HG02870 (cell line): ENCODE measurements around the gene TRMT2A.
A peak's percentile ranks its signal among the peaks of the same experiment; 100 is the strongest.

Source experiments
- ATAC-seq: cut with Tn5 transposase; IDR thresholded peaks from one replicate; pipeline ENCODE4 v1.9.1; 2021; ENCODE audit warnings: mild to moderate bottlenecking, moderate library complexity; ENCODE audit not compliant: unreplicated experiment

Gene TRMT2A

DNA sequence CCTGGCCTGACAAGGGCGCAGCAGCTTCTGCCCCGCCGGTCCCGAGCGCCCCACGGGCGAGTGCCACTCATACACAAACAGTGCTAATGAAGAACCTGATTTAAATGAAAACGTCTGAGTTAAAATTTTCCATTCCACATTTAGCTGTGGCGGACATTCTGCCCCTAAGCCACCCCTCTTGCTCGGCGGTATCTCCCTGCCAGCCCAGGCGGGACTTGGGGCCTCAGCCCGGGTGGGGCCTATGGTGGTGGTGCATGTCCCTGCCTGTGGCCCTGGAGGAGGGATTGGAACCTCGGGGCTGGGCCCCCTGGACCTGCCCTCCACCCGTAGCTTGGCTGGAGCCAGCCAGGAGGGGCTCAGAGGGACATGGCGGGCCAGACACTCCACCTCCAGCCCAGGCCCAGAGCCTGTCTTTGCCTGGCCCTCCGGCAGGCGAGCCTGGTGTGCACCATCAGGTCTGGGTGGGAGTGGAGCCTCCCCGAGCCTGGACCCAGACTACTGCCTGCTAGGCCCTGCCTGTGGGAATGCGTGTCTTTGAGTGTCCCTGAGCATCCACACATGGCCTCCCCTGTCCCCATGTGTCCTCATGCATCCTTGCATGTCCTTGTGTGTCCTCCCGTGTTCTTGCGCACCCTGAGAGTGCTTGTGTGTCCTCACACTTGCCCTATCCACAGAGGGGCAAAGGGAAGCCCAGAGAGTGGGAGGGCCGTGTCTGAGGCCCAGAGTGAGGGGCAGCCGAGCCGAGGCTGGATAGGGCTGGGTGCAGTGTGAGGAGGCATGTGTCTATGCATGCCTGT is 19.0 kb upstream of the TRMT2A start:
- no peak for ATAC-seq

DNA sequence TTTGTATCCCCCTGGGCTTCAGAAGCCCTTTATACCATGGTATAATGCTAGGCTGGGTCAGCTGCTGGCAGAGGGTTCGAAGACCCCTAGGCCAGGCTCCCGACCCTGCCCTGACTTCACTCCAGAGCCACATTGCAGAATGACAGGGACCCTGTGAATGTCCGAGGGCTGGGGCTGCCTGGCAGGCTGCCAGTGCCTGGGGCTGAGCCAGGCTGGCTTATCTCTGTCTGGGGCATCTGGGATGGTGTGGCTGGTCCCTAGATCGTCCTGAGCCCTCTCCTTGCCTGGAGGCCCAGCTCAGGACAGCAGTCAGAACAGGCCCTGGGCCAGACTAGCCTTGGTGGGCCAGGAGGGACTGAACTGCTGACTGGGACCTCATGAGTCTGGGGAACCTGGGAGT is 18.2 kb upstream of the TRMT2A start:
- ATAC-seq, result no peak

DNA sequence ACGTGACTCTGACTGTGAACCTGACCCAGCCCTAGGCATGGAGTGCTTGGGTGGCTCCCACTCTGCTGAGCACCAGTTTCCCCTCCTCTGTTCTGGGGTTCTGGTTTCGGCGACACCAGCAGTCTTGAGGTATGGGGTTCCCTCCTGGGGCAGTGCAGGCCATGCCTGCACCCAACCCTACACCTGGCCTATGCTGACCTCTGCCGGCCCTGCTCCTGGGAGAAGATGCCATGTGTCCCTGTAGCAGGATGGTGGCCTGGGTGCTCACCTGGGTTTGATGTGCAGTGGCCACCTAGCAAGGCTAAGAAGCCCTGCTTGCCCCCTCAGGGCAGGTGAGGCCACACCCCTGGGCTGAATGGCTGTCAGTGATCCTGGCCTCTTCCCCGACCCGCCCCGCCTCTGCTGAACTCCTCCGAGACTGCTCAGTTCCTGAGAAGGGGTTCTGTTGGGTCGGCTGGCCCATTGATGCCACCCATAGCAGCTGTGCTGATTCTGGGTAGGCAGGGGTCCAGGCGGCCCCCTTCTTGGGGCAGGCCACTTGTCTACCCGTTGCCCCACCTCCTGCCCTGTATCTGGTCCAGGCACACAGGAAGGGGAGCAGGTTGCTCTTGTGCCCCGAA is 17.0 kb upstream of the TRMT2A start:
- no peak for ATAC-seq

DNA sequence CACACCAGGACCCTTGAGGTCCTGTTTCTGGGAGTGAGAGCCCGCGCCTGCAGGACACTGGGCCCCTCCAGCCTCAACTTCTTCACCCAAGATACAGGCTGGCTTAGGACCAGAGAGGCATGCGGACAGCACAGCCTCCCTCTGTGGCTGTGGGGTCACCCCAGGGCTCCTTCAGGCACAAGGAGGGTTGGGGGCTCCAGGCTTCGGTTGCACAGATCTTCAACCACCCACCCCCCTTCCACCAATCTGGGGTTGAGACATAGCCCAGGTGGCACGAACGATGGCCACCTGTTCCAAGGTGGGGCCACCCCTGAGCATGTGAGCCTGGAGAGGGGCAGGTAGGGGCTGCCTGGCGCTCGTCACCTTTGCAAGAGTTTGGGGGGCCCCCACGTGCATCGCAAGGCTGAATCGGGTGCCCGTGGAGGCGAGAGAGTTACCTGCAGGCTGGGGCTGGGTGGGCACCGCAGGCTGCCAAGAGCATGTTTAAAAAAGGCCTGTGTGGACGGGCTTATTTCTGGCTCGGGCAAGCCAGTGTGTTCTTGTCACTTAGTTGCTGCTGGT is 15.7 kb upstream of the TRMT2A start:
- no peak for ATAC-seq

DNA sequence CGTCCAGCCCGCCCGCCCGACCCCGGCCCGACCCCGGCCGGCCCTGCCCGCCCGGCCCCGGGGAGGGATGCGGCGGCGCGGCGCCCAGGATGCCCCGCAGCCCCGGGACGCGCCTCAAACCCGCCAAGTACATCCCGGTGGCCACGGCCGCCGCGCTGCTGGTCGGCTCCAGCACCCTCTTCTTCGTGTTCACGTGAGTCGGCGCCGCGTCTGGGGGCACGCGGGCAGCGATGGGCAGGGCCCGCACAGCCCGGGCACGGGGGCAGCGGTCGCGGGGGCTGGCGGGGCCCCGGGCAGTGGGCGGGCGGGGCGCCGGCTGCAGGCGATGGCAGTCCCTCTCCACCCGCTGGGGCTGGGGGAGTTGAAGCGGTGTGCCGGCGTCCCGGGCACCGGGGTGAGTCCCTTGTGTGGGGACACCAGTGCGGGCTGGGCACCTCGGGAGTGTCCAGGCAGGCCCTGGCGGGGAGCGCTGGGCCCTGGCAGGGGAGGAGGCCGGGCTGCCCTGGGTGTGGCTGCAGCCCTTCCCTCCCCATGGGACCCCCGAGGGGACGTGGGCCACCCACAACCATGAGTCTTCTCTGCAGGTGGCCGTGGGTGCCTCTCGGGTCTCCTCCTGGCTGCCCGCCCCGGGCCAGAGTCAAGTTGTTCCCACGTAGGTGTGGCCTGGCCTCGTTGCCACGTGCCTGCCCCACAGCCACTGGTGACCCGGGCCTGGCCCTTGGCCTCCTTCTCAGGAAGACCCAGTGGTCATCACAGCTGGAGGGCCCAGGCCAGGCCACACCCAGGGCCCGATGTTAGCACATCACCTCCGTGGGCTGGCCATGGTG is 15.0 kb upstream of the TRMT2A start:
- ATAC-seq, result no peak

DNA sequence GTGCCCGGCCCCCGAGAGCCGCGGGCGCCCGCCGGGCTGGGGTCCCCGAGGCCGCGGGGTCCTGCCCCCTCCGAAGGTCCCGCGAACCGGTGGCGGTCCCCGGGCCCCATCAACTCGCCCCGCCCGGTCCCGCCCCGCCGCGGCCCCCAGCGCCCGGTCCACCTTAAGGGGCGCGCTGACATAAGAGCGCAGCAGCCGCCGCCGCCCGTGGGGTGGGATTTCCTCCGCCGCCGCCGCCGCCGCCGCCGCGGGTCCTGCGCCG is 14.5 kb upstream of the TRMT2A start, which contains the start of gene ZDHHC8:
TSS of gene ZDHHC8 (plus strand) at position 208 of the 262 bp plus-strand sequence. CDS start 144 bp downstream, outside the sequence.
- ATAC-seq, result peak; percentile 43

DNA sequence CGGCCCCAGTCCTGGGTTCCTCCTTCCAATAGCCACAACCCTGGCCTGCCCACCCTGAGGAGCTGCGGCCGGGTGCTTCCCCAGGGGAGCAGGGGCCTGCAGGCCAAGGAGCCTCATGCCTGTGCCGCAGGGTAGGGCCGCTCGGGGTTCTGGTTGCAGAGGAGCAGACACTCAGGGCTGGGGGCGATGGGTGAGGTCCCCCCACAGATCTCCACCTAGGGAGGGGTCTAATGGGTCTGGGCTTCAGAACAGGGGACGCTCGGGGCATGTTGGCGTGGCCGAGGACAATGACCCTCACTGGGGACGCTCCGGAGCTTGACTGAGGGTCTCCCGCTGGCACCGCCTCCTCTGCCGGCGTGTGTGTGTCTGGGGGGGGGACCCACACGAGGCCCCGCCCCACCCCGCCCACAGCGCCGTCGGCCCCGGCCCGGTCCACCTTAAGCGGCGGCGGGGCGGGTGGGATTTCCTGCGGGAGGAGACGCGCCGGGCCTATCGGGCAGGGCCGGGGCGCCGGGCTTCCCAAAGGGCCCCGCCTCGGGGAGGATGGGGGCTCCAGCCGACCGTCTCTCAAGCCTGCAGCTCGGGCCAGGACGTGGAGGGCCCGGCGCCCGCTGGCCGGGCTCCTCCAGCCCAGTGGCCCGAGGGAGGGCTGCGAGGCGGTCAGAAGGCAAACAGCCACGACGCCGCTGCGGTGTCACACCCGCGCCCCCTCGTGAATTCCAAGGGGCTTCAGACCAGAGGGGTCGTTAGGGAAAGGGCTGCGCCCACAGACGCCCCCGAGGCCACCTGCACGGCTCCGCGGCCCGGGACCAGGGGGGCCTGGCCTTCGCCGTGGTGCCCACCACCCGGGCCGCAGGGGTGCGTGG is 13.9 kb upstream of the TRMT2A start:
- ATAC-seq, result peak; percentile 56

DNA sequence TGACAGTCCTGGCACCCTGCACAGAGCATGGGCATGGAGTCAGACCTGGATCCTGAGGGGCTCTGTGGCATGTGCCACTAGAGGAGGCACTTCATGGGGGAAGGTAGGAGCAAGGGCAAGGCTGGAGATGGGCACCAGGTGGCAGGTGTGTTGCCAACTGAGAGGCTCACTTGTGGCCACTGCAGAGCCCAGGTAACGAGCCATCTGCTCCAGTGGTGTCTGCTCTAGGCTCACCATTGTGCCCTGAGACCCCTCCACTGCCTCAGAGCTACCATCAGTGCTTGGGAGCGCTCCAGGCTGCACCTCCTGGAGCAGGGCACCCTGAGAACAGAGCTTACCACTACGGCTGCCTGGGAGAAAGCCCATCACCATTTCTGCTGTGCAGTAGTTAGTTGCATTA is 13.3 kb upstream of the TRMT2A start:
- ATAC-seq, result no peak

DNA sequence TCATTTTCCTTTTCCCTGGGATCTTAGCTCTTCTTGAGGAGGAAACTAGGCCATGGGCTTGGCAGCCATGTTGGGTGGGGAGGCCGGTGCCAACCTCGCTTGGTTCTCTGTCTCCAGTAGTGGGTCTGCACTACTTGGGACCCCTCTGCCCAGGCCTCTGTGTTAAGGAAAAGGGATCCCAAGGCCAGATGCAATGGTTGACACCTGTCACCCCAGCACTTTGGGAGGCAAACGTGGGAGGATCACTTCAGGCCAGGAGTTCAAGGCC is 12.7 kb upstream of the TRMT2A start:
- no peak for ATAC-seq

DNA sequence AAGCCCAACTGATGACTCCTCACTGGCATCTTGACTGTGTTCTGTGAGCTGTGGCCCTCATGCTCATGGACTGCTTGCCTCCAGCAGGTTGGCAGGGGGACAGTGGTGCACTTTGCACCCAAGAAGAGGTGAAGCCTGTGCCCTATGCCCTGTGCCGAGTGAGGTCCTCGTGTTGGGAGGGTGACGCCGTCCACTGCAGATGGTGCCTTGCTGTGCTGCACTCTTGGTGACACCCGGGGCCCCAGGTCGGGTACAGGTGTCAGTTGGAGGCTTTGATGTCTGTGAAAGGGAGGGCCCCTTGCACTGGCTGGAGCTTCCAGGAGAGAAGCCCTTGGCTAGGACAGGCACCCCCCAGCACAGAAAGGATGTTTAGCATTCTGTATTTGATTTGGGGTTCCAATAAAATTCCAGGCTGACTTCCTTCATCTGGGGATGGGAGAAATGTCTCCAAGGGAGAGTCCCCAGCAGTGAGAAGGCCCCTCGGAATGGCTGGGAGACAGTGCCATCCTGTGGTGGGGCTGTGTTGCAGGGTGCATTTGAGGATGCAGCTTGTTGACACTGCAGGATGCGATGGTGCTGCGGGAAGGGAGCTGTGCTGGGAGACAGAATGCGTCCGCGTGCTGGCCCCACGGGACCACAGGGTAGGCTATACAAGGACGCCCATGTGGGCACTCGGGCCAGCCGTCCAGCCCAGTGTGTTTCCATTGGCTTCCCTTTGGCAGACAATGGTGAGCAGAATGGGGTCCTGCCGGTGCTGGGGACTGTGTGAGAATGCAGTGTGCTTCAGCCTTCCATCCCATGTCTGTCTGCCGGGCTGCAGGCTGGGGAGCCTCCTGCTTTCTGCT is 12.1 kb upstream of the TRMT2A start:
- ATAC-seq, result no peak

DNA sequence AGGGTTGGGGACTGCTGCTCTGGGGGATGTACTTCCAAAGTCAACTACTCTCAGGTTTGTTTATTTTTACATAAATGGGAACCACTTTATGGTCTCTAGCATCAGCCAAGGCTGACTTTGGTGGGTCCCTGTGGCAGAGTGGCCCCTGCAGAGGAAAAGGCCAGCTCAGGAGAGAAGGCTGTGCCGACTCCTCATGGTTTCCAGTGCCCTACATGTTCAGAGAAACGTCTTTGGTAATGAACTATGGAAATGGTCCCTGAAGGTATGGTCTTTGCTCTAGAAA is 11.5 kb upstream of the TRMT2A start:
- no peak for ATAC-seq

DNA sequence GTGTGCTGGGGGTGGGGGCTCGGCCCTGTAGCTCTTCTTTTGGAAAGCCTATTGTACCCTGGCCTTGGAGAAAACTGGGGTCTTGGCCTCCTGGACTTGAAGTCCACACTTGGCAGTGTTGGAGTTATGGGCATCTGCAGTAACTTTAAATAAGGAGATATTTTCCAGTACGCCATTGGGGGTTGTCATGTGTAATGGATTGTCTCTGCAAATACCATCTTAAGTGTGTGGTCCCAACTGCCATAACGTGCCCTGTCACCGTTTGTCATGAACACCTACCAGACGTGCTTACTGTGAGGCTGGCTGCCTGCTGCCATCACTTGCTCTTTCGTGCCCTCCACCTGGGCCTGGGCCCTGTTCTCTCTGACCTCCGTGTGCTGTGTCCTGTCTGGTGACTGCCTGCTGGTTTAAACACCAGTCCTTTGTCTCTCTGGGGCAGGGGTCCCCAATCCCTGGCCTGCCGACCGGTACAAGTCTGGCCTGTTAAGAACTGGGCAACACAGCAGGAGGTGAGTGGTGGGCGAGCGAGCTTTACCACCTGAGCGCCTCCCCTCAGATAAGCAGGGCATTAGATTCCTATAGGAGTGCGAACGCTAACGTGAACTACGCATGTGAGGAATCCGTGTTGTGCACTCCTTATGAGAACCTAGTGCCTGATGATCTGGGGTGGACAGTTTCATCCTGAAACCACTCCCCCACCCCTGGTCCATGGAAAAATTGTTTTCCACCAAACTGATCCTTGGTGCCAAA is 11.0 kb upstream of the TRMT2A start:
- no peak for ATAC-seq

DNA sequence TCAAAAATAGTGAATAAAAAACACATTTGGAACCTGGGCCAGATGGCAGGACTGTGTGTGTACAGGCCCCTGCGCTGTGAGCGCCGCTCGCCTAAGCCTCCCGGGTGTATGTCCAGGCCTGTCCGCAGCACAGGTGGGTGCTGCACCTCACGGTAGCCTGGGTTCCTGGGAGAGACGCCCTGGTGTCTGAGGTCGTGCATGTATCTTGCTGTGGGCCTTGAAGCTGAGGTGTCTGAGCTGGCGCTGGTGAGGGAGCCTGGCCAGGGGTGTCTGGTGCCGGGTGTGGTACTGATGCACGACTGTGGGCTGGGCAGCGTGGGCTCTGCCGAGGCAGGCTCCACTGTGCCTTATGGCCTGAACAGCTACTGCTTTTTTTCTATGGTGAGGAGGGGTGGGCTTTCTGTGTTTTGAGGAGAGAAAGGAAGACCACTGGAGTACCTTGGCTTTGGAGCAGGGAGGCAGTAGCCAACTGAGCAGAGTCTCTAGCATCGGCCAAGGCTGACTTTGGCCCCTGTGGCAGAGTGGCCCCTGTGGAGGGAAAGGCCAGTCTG is 10.4 kb upstream of the TRMT2A start:
- ATAC-seq, result no peak

DNA sequence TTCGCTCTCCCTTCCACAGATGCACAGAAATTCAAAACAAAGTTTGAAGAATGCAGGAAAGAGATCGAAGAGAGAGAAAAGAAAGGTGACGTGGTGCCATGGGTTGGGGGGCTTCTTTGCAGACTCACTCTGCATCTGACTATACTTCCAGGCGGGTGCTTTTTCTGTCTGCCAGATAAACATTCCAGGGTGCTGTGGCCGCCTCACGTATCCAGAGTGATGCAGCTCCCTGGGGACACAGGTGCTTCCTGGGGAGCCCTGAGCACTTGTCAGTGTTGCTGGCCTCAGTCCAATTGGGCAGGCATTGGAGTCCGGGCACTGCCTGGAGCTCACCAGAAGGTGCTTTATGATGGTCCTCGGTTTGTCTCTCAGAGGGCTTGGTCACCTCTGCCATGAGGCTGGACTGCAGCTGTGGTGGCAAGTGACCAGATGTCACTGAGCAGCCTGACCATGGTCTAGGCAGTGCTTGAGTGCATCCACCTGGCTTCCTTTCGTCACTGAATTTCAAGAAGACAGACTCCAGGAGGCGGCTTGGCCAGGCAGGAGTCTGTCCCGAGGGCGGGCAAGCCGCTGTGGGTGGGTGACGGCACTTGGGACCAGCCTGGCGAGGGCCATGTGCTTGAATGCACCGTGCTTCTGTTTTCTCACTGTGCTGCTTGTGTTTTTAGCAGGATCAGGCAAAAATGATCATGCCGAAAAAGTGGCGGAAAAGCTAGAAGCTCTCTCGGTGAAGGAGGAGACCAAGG is 9.4 kb upstream of the TRMT2A start:
- no peak for ATAC-seq

DNA sequence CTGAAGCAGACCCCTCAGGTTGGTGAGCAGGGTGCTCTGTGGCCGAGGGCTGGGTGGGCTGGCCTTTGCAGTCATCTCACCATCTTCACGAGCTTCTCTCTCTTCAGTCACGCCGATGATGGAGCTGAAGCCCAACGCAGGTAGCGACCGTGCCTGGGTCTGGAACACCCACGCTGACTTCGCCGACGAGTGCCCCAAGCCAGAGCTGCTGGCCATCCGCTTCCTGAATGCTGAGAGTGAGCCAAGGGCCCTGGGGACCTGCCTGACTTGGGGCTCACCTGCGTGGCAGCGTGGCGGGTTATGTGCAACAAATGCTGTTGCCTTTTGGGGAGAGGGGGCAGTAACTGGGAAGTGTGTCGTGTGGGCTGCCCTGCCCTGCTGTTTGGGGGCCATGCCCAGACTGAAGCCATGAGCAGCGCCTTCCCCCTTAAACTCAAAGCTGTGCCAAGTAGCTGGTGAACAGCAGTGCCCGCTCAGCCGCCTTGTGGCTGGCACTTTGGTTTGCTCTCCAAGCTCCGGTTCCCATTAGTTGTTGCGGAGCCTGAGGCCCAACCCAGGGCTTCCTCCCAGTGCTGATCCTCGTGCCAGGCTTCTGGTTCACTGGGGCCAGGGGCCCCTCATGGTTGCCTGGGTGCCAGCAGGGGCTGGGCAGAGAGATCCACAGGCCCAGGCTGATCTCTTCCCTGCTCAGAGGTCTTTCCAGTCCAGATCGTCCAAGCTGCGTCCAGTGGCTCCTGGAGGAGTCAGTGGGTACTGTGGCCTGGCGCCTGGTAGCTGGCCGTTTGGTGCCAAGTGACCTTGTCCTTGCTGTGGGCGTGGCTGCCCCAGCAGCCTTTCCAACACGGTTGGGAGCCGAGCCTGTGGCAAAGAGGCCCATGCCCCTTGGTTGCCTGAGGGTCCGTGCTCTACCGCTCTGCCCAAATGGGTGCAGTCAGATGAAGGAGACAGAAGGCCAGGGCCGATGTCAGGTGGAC is 8.5 kb upstream of the TRMT2A start:
- ATAC-seq, result no peak

DNA sequence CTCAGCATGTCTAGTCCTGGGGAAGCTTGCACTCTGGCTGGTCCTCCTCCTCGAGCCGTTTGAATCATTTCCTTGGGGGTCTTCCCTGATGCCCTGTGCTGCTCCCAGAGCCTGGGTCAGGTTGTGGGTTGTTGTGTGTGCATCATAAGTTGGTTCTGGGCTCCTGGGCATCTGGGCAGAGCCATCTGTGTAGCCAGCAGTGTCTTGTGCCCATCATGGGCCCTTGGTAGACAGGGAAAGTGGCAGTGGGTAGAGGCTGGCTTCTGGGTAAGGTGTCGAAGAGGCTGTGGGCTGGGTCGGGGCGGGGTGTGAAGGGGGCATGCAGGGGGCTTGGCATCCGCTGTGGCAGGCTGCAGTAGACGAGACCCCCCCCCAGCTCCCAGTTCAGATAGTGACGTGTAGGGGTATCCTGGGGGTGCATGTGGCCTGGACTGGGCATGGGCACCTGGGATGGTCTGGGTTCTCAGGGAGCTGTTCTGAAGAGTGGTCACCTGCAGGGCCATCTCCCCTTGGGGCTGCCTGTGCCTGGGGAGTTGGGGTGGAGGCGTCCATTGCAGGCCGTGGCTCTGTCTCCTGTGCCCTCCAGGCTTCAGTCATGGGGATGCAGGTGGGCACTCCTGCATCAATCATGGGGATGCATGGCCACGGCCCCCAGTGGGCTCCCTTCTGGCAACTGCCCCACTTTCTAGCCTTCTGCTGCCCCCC is 7.2 kb upstream of the TRMT2A start:
- no peak for ATAC-seq
